ENCODE data around the gene TMEM175.

DNA sequence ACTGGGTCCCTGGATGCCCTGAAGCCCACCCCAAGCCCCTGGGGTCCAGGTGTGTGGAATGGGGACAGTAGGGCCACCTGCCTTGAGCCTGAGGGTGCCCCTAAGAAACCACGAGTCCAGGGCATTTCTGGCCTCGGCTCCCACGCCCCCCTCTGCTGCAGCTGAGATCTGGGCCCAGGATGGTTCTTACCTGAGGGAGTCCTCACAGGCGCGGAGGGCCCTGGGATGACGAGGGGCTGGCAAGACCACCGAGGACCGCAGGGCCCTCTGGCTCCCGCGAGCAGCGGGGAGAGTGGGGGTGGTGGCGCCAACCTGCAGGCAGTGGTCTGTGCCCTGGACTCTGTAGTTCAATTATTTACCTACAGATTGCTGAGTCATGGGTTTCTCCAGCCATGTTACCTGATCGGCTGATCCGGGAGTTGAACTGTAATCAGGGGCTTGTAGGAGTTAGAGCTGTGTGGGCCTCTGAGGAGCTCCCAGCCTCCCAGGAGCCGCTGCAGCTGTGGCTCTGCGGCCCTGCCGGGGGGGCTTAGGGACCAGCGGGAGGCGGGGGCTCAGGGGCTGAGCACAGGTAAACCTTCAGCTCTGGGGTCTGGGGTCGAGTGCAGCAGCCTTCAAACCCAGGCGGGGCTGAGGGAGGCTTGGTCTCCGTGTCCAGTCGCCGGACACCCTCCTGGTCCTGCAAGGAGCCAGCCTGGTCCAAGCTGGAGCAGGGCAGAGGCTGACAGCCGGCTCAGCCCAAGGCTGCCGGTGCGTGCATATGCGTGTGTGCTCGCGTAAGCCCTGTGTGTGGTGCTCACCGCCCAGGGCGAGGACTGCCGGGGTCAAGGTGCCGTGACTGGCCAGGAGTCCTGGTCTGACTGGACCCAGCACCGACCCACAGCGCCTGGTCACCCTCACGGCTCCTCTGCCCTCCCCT lies 61.1 kb downstream of the TMEM175 start, which contains the start of gene SLC26A1:
- no peak for TF ChIP-seq FOXA1 (IDR thresholded peaks at IDR 0.05)
- TF ChIP-seq SP1 (IDR thresholded peaks at IDR 0.05), result no peak
- no peak for TF ChIP-seq ARNT (IDR thresholded peaks at IDR 0.05)
- TF ChIP-seq SUZ12 (IDR thresholded peaks at IDR 0.05), result no peak
- no peak for TF ChIP-seq FOXK2 (IDR thresholded peaks at IDR 0.05)
- TF ChIP-seq ELF4 (IDR thresholded peaks at IDR 0.05), result no peak
- no peak for TF ChIP-seq FOXM1 (IDR thresholded peaks at IDR 0.05; ENCODE audit: borderline replicate concordance)
- TF ChIP-seq HDGF (IDR thresholded peaks at IDR 0.05; ENCODE audit: borderline replicate concordance), result no peak
- no peak for TF ChIP-seq TARDBP (IDR thresholded peaks at IDR 0.05)
- TF ChIP-seq CTBP1 (IDR thresholded peaks at IDR 0.05; ENCODE audit: borderline replicate concordance), result no peak
- no peak for TF ChIP-seq BHLHE40 (IDR thresholded peaks at IDR 0.05; ENCODE audit: borderline replicate concordance)

All from HEK293T (cell line).